Measurements from ENCODE around the gene GCNT2. TPM values are rescaled to one million over a fixed set of nuclear protein-coding genes. Genes with fewer than 3 reads are reported as not detected.
A peak's percentile ranks its signal among the peaks of the same experiment; 100 is the strongest.

GCNT2 gene
- total RNA-seq = 10 to 100 TPM; 15.8 to 23.2 (median 19.4) TPM

DNA sequence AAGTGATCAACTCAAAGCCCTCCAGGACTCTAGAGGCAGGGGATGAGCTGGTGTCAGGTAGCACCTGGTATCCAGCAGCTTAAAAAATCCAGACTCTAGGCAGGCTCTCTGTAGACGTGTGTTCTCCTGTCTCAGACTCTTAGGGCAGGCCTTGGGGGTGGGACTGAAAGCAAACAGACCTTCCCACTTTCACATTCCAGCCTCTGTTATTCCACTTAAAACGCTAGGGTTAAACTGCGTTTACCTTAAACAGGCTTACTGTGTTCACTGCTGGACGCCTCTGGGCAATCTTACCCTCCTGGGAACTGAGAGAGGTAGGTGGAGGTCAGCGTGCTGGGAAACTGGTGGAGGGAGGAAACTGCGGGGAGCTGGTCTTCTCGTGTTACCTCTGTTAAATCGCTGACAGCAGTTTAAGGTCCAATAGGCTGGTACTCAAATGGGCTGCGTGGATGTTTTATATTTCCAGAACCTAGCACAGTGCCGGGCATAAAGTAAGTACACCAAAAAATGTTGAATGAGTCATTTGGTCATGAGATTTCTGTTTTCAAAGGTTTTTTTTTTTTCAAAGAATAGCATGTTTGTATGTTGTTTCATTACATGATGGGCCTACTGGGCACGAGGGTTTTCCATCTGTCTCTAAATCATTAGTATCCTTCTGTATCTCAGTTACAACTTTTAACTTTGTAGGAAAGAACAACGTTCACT lies at the start of gene GCNT2:
TSS of gene GCNT2 (plus strand) at position 248 of the 705 bp plus-strand sequence. CDS start 7,561 bp downstream, outside the sequence.
- peaks cover 0 to 34% (median 27%) of the 10 kb centered on the region in 4 donors for H3K4me1 ChIP-seq
- 21% methylated on average over 12 of the region's 12 CpGs for WGBS
- H3K9me3 ChIP-seq = no peaks in the 10 kb centered on the region
- TF ChIP-seq, protein P1, sequence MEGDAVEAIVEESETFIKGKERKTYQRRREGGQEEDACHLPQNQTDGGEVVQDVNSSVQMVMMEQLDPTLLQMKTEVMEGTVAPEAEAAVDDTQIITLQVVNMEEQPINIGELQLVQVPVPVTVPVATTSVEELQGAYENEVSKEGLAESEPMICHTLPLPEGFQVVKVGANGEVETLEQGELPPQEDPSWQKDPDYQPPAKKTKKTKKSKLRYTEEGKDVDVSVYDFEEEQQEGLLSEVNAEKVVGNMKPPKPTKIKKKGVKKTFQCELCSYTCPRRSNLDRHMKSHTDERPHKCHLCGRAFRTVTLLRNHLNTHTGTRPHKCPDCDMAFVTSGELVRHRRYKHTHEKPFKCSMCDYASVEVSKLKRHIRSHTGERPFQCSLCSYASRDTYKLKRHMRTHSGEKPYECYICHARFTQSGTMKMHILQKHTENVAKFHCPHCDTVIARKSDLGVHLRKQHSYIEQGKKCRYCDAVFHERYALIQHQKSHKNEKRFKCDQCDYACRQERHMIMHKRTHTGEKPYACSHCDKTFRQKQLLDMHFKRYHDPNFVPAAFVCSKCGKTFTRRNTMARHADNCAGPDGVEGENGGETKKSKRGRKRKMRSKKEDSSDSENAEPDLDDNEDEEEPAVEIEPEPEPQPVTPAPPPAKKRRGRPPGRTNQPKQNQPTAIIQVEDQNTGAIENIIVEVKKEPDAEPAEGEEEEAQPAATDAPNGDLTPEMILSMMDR (IDR thresholded peaks at IDR 0.05) = no peak
- TF ChIP-seq POLR2A (IDR thresholded peaks at IDR 0.05; ENCODE audit: low read depth) (no peak), POLR2AphosphoS5 (IDR thresholded peaks at IDR 0.05) (peak; percentile 11 to 71), EP300 (IDR thresholded peaks at IDR 0.05) (no peak)
- peak within 1 kb of the TSS; percentile 73 to 80 (median 76) for H3K27ac ChIP-seq (replicated peaks in 1 of 4)
- H3K27me3 ChIP-seq = no peaks in the 10 kb centered on the region
- intact Hi-C loops (cut with DNase I) = loop anchor here (5.0 kb wide), 1 partner anchor 91 kb away; no protein-coding TSS in a partner anchor
- H3K4me3 ChIP-seq = peak within 1 kb of the TSS; percentile 27 to 53 (median 40)
- H3K36me3 ChIP-seq = no peaks in the 10 kb centered on the region
- no peak for DNase-seq (ENCODE audit: extremely low spot score)

DNA sequence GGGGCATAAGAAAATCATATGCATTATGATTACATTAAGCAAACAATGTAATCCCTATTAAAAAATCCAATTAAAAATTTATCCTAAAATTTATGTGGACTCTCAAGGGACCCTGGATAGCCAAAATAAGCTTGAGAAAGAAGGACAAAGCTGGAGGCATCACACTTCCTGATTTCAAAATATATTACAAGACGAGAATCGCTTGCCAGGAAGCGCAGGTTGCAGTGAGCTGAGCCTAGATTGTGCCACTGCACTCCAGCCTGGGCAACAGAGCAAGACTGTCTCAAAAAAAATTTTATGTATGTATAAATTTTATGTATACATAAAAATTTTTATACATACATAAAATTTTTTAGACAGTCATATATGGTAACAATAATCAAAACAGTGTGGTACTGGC lies 48.5 kb upstream of the GCNT2 start:
- 70% methylated on average over 3 of the region's 3 CpGs for WGBS
- no peak for TF ChIP-seq POLR2AphosphoS5 (IDR thresholded peaks at IDR 0.05)
- no peak for DNase-seq (ENCODE audit: extremely low spot score)
- H3K36me3 ChIP-seq = no peaks in the 10 kb centered on the region
- H3K9me3 ChIP-seq = no peaks in the 10 kb centered on the region
- H3K27me3 ChIP-seq = peaks cover 0 to 16% (median 0%) of the 10 kb centered on the region in 4 donors
- intact Hi-C loops (cut with DNase I) = no loop called here
- no peak overlapping the region for H3K4me3 ChIP-seq
- H3K27ac ChIP-seq (replicated peaks in 1 of 4) = no peak overlapping the region
- H3K4me1 ChIP-seq = no peaks in the 10 kb centered on the region

DNA sequence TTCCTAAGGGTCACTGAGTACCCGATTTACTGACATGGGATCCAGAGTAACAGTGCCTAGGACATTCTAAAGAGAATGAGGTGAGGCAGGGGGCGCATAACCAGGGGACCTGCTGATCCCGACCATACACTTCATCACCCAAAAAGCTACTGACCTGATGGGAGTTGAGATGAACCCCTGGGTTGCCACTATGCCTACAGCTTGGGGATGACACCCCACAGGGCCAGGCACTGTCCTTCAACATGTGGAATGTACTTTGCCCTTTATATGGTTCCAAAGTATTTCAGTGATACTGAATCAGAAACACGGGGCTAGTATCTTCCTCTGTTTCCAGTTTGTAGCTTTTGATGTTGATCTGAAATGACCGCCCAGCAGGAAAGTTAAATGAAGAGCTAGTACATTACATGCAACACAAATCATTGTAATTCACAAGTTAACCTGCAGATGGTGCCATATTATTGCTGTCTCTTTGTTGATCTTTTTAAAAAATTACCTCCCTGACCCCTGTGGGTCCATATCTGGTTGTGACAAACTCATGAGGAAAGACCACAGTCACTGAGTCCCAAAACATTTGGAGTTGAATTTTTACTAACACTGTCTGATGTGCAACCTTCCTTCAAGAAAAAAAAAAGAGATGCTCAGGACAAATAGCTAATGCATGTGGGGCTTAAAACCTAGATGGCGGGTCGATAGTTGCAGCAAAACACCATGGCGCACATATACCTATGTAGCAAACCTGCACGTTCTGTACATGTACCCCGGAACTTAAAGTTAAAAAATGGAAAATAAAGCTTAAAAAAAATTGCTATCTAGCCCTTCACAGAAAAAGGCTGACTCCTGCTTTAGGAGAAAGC lies 42.7 kb upstream of the GCNT2 start:
- H3K27ac ChIP-seq (replicated peaks in 1 of 4) = no peak overlapping the region
- no peaks in the 10 kb centered on the region for H3K9me3 ChIP-seq
- TF ChIP-seq, protein P1 (IDR thresholded peaks at IDR 0.05) = peak; percentile 54 to 64 (median 61)
- no peak for TF ChIP-seq POLR2A (IDR thresholded peaks at IDR 0.05; ENCODE audit: low read depth)
- TF ChIP-seq EP300 (IDR thresholded peaks at IDR 0.05) = no peak
- no peak for TF ChIP-seq POLR2AphosphoS5 (IDR thresholded peaks at IDR 0.05)
- no peak overlapping the region for H3K4me3 ChIP-seq
- no peaks in the 10 kb centered on the region for H3K36me3 ChIP-seq
- no peak for DNase-seq (ENCODE audit: extremely low spot score)
- peaks cover 0 to 4% (median 0%) of the 10 kb centered on the region in 4 donors for H3K27me3 ChIP-seq
- 60% methylated on average over 10 of the region's 10 CpGs for WGBS
- intact Hi-C loops (cut with DNase I) = loop anchor here (2.0 kb wide), 1 partner anchor 322 kb away; no protein-coding TSS in a partner anchor
- H3K4me1 ChIP-seq = no peaks in the 10 kb centered on the region

DNA sequence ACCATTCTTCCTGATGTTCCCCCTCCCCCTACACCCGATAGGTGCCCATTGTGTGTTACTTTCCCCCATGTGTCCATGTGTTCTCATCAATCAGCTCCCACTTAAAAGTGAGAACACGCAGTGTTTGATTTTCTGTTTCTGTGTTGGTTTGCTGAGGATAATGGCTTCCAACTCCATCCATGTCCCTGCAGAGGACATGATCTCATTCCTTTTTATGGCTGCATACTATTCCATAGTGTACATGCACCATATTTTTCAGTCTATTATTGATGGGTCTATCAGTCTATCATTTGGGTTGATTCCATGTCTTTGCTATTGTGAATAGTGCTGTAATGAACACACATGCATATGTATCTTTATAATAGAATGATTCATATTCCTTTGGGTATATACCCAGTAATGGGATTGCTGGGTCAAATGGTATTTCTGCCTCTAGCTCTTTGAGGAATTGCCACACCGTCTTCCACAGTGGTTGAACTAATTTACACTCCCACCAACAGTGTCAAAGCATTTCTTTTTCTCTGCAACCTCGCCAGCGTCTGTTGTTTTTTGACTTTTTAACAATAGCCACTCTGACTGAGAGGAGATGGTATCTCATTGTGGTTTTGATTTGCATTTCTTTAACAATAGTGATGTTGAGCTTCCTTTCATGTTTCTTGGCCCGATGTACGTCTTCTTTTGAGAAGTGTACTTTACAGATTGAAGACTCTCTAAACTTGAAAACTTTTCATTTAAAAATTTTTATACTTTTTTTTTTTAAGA lies 41.0 kb upstream of the GCNT2 start:
- Histone ChIP-seq H3K4me3 (no peak overlapping the region), H3K4me1 (no peaks in the 10 kb centered on the region), H3K9me3 (no peaks in the 10 kb centered on the region), H3K27me3 (peaks cover 0 to 4% (median 0%) of the 10 kb centered on the region in 4 donors), H3K36me3 (no peaks in the 10 kb centered on the region), H3K27ac (replicated peaks in 1 of 4) (no peak overlapping the region)
- DNase-seq (ENCODE audit: extremely low spot score) = no peak
- no peak for TF ChIP-seq POLR2AphosphoS5 (IDR thresholded peaks at IDR 0.05)
- TF ChIP-seq, protein P1 (IDR thresholded peaks at IDR 0.05) = no peak
- TF ChIP-seq EP300 (IDR thresholded peaks at IDR 0.05) = no peak
- TF ChIP-seq POLR2A (IDR thresholded peaks at IDR 0.05; ENCODE audit: low read depth) = no peak
- intact Hi-C loops (cut with DNase I) = loop anchor here (2.0 kb wide), 1 partner anchor 321 kb away; no protein-coding TSS in a partner anchor
- WGBS = 79% methylated on average over 7 of the region's 7 CpGs
